Right cardiac atrium (tissue), 5 donors: ENCODE results near the gene ZNF521. TPM values are rescaled to one million over a fixed set of nuclear protein-coding genes. Genes with fewer than 3 reads are reported as not detected.

Experiments
- ATAC-seq, 2 donors: fragments of 200-7000 bp; cut with Tn5 transposase; one replicate each; pipeline versions ENCODE4 v1.8.0 to v1.9.1; 2020; ENCODE audit warnings: moderate library complexity in 2 of 2, mild to moderate bottlenecking in 1 of 2
- DNase-seq, 3 donors: peaks; one replicate each; pipeline ENCODE4 v3.0.0-alpha.2; 2020
- H3K27ac ChIP-seq: one replicate; pipeline ENCODE4 v1.5.1; 2013; ENCODE audit warnings: mild to moderate bottlenecking, low read length, control low read depth, moderate library complexity
- H3K27me3 ChIP-seq: one replicate; pipeline ENCODE4 v1.6.1; 2013; ENCODE audit not compliant: control insufficient read depth, insufficient read depth
- H3K4me1 ChIP-seq: one replicate; pipeline ENCODE4 v1.6.1; 2013; ENCODE audit warnings: low read length; ENCODE audit not compliant: control insufficient read depth, insufficient read depth
- H3K4me3 ChIP-seq: one replicate; pipeline ENCODE4 v1.5.1; 2013; ENCODE audit warnings: low read length, control low read depth
- H3K9me3 ChIP-seq: one replicate; pipeline ENCODE4 v1.6.1; 2013; ENCODE audit warnings: low read length; ENCODE audit not compliant: control insufficient read depth
- WGBS: extraction: QIAGEN DNeasy Blood & Tissue Kit; methylation state at CpG from one replicate; pipeline ENCODE4 v1.1.7; 2013; 5-methylcytosine and 5-hydroxymethylcytosine counted together
- intact Hi-C, 4 donors: fragments of 100-400 bp; cut with DNase I; formaldehyde crosslinking; loops; one replicate each; pipeline versions ENCODE4 v1.11.0 to v1.14.0; 2022 to 2023
- polyA plus RNA-seq: library from polyadenylated mRNA; stranded (reverse); fragments of 200-250 nt; gene quantifications from one replicate; pipeline ENCODE4 v1.2.3, GENCODE V29; 2013
- total RNA-seq, 4 donors: library from RNA; stranded (reverse); fragmentation: NEBNext Ultra II Directional; extraction: Animal tissue kit (Norgen Biotek cat#: 25700); gene quantifications; one replicate each; pipeline ENCODE4 v1.2.1, GENCODE V29; 2021
- donor health status: healthy with polysubstance abuse.
- donor health status: DM: no; HTN: yes; CAD: no.
- donor health status: DM: no; HTN: no; CAD: no.
- donor health status: DM: no; HTN: yes; CAD: no; lungs with severe emphysema.
- donor health status: DM: yes; HTN: yes; CAD: no.

ZNF521 gene
- total and polyA plus RNA-seq, 5 donors = 7.2 to 54.5 (median 38.8) TPM

GRCh38 chr18:25141399-25141798 lies 210.6 kb downstream of the ZNF521 start:
- intact Hi-C loops = no loop called here
- no peaks in the 10 kb centered on the region for H3K9me3 ChIP-seq
- no peaks in the 10 kb centered on the region for H3K27me3 ChIP-seq
- H3K4me3 ChIP-seq = no peak overlapping the region
- no peak for ATAC-seq
- 75% methylated on average over 3 of the region's 3 CpGs for WGBS
- H3K27ac ChIP-seq = no peak overlapping the region
- peaks cover 4% of the 10 kb centered on the region for H3K4me1 ChIP-seq
- DNase-seq = no peak

GRCh38 chr18:25140962-25141308 lies 211.0 kb downstream of the ZNF521 start:
- no peak for DNase-seq
- Histone ChIP-seq H3K27me3 (no peaks in the 10 kb centered on the region), H3K4me3 (no peak overlapping the region), H3K27ac (no peak overlapping the region), H3K4me1 (peaks cover 4% of the 10 kb centered on the region), H3K9me3 (no peaks in the 10 kb centered on the region)
- intact Hi-C loops = no loop called here
- 78% methylated on average over 4 of the region's 4 CpGs for WGBS
- ATAC-seq = no peak

GRCh38 chr18:25140124-25140961 lies 211.6 kb downstream of the ZNF521 start:
- no peak for ATAC-seq
- DNase-seq = no peak
- H3K9me3 ChIP-seq = no peaks in the 10 kb centered on the region
- H3K27me3 ChIP-seq = no peaks in the 10 kb centered on the region
- H3K27ac ChIP-seq = no peak overlapping the region
- 26% methylated on average over 8 of the region's 8 CpGs for WGBS
- intact Hi-C loops = no loop called here
- no peak overlapping the region for H3K4me3 ChIP-seq
- H3K4me1 ChIP-seq = peaks cover 6% of the 10 kb centered on the region

DNA sequence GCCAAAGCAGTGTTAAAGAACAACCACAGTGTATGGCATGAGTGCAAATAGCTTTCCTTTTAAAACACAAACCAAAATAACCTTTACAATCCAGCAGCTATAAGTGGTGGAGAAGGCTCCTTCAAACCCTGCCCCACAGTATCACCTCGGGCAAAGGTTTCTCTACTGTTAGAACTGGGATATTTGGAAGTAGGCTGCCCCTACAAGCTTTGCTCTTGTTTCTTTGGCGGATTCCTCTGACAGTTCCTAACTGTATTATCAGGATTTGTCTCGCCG lies 214.8 kb downstream of the ZNF521 start:
- H3K27ac ChIP-seq = peak overlapping the region; percentile 72
- WGBS = 39% methylated on average over 4 of the region's 4 CpGs
- ATAC-seq (peak; percentile 43 to 52), DNase-seq (no peak)
- H3K4me1 ChIP-seq = peaks cover 17% of the 10 kb centered on the region
- H3K4me3 ChIP-seq = no peak overlapping the region
- intact Hi-C loops = no loop called here
- H3K27me3 ChIP-seq = no peaks in the 10 kb centered on the region
- no peaks in the 10 kb centered on the region for H3K9me3 ChIP-seq

GRCh38 chr18:25136416-25137196 lies 215.4 kb downstream of the ZNF521 start:
- H3K27me3 ChIP-seq = no peaks in the 10 kb centered on the region
- 47% methylated on average over 9 of the region's 9 CpGs for WGBS
- DNase-seq = no peak
- peak; percentile 80 to 92 for ATAC-seq
- H3K27ac ChIP-seq = peak overlapping the region; percentile 72
- intact Hi-C loops = no loop called here
- no peaks in the 10 kb centered on the region for H3K9me3 ChIP-seq
- no peak overlapping the region for H3K4me3 ChIP-seq
- H3K4me1 ChIP-seq = peaks cover 17% of the 10 kb centered on the region

DNA sequence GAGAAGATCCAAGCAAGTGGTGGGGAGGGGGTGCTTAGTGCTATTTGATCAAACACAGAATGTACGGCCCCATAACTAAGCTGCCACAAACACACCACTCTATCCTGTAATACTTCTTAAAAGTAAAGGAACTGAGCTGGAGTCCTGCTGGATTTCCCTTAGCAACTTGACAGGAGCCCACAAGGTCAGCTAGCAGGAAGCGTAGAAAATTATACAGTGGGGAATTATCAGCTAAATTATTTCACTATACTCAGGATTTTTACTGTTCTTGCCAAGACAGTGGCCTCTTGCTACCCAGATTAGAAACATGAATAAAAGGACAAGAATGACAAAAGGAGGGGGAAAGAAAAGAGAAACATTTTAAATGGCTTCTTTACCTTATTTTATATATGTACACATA lies 217.1 kb downstream of the ZNF521 start:
- ATAC-seq = no peak
- no peak for DNase-seq
- Histone ChIP-seq H3K27me3 (no peaks in the 10 kb centered on the region), H3K4me3 (no peak overlapping the region), H3K4me1 (peaks cover 17% of the 10 kb centered on the region), H3K27ac (no peak overlapping the region), H3K9me3 (no peaks in the 10 kb centered on the region)
- intact Hi-C loops = no loop called here
- 42% methylated on average over 2 of the region's 2 CpGs for WGBS

GRCh38 chr18:25133879-25134278 lies 218.1 kb downstream of the ZNF521 start:
- Histone ChIP-seq H3K9me3 (no peaks in the 10 kb centered on the region), H3K4me3 (no peak overlapping the region), H3K27ac (no peak overlapping the region), H3K4me1 (peaks cover 17% of the 10 kb centered on the region), H3K27me3 (no peaks in the 10 kb centered on the region)
- no peak for ATAC-seq
- intact Hi-C loops = no loop called here
- 56% methylated on average over 2 of the region's 2 CpGs for WGBS
- DNase-seq = no peak

DNA sequence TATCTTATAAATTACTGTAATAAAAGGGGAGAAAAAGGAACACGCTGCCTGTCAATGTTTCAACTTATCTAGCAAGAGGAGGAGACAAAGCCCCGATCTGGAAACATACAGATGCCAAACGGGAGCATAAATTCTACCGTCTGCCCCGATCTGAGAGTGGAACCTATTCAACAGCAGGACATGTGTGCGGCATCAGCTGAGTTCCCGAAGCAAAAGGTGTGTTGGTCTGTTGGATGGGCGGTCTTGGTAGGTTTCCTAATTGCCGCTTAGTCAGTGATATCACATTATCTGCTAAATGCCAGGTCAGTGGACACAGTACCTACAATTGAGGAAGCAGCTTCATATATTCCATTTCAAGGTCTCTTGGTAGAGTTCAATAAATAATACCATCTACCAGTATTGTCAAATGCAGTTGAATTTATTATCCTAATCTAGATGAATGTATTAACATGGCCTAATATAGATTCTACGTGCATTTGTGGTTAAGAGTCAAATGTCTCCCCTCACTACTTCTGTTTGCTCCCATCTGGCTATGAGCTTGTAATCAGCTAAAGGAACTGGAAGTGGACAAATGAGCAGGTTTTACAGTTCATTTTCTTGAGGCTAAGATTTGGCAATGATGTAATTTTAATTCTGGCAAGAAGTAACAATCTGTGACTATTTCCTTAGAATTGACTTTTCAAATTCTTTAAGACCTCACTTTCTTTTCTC lies 219.0 kb downstream of the ZNF521 start:
- DNase-seq = no peak
- Histone ChIP-seq H3K27me3 (no peaks in the 10 kb centered on the region), H3K4me1 (peaks cover 17% of the 10 kb centered on the region), H3K9me3 (no peaks in the 10 kb centered on the region), H3K27ac (no peak overlapping the region), H3K4me3 (no peak overlapping the region)
- WGBS = 94% methylated on average over 10 of the region's 10 CpGs
- no peak for ATAC-seq
- intact Hi-C loops = no loop called here

GRCh38 chr18:25126751-25127150 lies 225.2 kb downstream of the ZNF521 start:
- H3K4me1 ChIP-seq = no peaks in the 10 kb centered on the region
- no peaks in the 10 kb centered on the region for H3K27me3 ChIP-seq
- WGBS = 96% methylated on average over 1 of the region's 1 CpG
- DNase-seq (no peak), ATAC-seq (peak in 1 of 2 donors; percentile 43)
- intact Hi-C loops = no loop called here
- no peaks in the 10 kb centered on the region for H3K9me3 ChIP-seq
- H3K27ac ChIP-seq = no peak overlapping the region
- H3K4me3 ChIP-seq = no peak overlapping the region

DNA sequence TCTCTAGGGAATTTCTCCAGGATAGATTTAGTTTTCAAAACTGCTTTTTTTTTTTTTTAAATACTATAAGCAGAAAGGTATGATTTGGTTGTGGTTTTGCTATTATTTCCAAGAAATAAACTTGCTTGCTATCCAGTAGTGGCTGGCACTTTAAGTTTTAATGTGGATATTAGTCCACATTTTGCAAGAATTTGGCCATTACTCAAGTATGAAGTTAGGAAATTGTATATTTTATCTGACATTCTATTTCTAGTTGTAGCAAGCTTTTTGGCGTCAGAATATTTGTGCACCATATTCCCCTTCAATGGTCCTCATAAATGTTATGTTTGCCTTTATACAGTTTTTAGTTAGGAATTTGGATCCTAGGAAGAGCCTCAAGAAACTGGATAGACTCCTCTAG lies 226.3 kb downstream of the ZNF521 start:
- Histone ChIP-seq H3K27ac (no peak overlapping the region), H3K4me3 (no peak overlapping the region), H3K4me1 (no peaks in the 10 kb centered on the region), H3K9me3 (no peaks in the 10 kb centered on the region), H3K27me3 (no peaks in the 10 kb centered on the region)
- intact Hi-C loops = no loop called here
- DNase-seq (no peak), ATAC-seq (no peak)
- 67% methylated on average over 1 of the region's 1 CpG for WGBS
